Spleen (tissue), 11 donors: Measurements from ENCODE around the gene NYNRIN. TPM values are rescaled to one million over a fixed set of nuclear protein-coding genes. Genes with fewer than 3 reads are reported as not detected.

Experiments
- DNase-seq: peaks from one replicate; pipeline ENCODE4 v3.0.0-alpha.2; 2020
- H3K27ac ChIP-seq, 8 donors: fragments of 200-600 bp; sonication (generic) in 7 of 8; 1 replicate in 4 of 8; 2 replicates in 4 of 8; pipeline versions ENCODE4 v1.5.0 to v1.8.0; 2016 to 2021; ENCODE audit warnings: inconsistent platforms in 4 of 8, mild to moderate bottlenecking in 4 of 8, moderate library complexity in 1 of 8
- H3K27me3 ChIP-seq, 7 donors: fragments of 200-600 bp; sonication (generic) in 6 of 7; replicated peaks in 1 of 7; 1 replicate in 4 of 7; 2 replicates in 3 of 7; pipeline versions ENCODE4 v1.5.0 to v1.8.0; 2016 to 2021; ENCODE audit warnings: inconsistent platforms in 3 of 7, mild to moderate bottlenecking in 1 of 7
- H3K36me3 ChIP-seq, 6 donors: fragments of 200-600 bp; sonication (generic) in 5 of 6; 1 replicate in 4 of 6; 2 replicates in 2 of 6; pipeline versions ENCODE4 v1.5.0 to v1.8.0; 2016 to 2021; ENCODE audit warnings: inconsistent platforms in 2 of 6
- H3K4me1 ChIP-seq, 6 donors: fragments of 200-600 bp; sonication (generic) in 5 of 6; 1 replicate in 3 of 6; 2 replicates in 3 of 6; pipeline versions ENCODE4 v1.5.0 to v1.8.0; 2016 to 2021; ENCODE audit warnings: inconsistent platforms in 3 of 6
- H3K4me3 ChIP-seq, 8 donors: fragments of 200-600 bp; sonication (generic) in 7 of 8; 1 replicate in 4 of 8; 2 replicates in 4 of 8; pipeline versions ENCODE4 v1.5.0 to v1.8.0; 2016 to 2021; ENCODE audit warnings: inconsistent platforms in 4 of 8, mild to moderate bottlenecking in 4 of 8, moderate library complexity in 2 of 8
- H3K9me3 ChIP-seq, 8 donors: fragments of 200-600 bp; sonication (generic) in 7 of 8; 1 replicate in 4 of 8; 2 replicates in 4 of 8; pipeline versions ENCODE4 v1.5.0 to v1.8.0; 2016 to 2021; ENCODE audit warnings: inconsistent platforms in 4 of 8
- CTCF ChIP-seq, 11 experiments: fragments of 200-600 bp in 7 of 11; fragments of 450-650 bp in 4 of 11; sonication (generic) in 4 of 11; IDR thresholded peaks in 8 of 11; conservative IDR thresholded peaks in 3 of 11; 1 replicate in 7 of 11; 2 replicates in 4 of 11; pipeline versions ENCODE4 v1.4.0 to v1.8.0; 2016 to 2021; ENCODE audit warnings: antibody characterized with exemption in 11 of 11, inconsistent platforms in 4 of 11, mild to moderate bottlenecking in 1 of 11
- POLR2A ChIP-seq, 3 donors: fragments of 450-650 bp; IDR thresholded peaks; one replicate each; pipeline ENCODE4 v1.5.1; 2017; ENCODE audit warnings: antibody characterized with exemption in 3 of 3, mild to moderate bottlenecking in 1 of 3
- POLR2AphosphoS5 ChIP-seq, 3 donors: sonication (generic); formaldehyde crosslinking; IDR thresholded peaks; one replicate each; pipeline ENCODE4 v1.5.1; 2017; ENCODE audit warnings: antibody characterized with exemption in 3 of 3
- WGBS, 5 donors: extraction: QIAGEN DNeasy Blood & Tissue Kit in 3 of 5; methylation state at CpG; one replicate each; pipeline versions ENCODE4 v1.1.5 to v1.1.7; 2013 to 2018; 5-methylcytosine and 5-hydroxymethylcytosine counted together
- intact Hi-C: fragments of 100-400 bp; cut with DNase I; formaldehyde crosslinking; loops from one replicate; pipeline ENCODE4 v1.15.0; 2023; ENCODE audit warnings: low total_unique reads
- polyA plus RNA-seq, 3 donors: library from polyadenylated mRNA; stranded (reverse); fragments of 200-250 nt; gene quantifications; one replicate each; pipeline ENCODE4 v1.2.1, GENCODE V29; 2013
- total RNA-seq, 7 donors: library from RNA; depleted of rRNA in 3 of 7; stranded (reverse); fragments of >200 nt in 3 of 7; fragmentation: NEBNext Ultra II Directional in 4 of 7; extraction: Animal tissue kit (Norgen Biotek cat#: 25700) in 4 of 7; gene quantifications; one replicate each; pipeline versions ENCODE4 v1.1.0 to v1.2.1, GENCODE V29; 2016 to 2021
- donor health status: healthy with polysubstance abuse.
- donor health status: DM: no; HTN: no; CAD: no; lungs with moderate emphysema.
- donor health status: DM: no; HTN: no; CAD: no.
- donor health status: Bipolar disorder and iron deficiency.
- donor health status: healthy.
- donor health status: DM: no; HTN: no; CAD: no.
- donor health status: DM: yes; HTN: yes; CAD: no.

NYNRIN gene
- total and polyA plus RNA-seq, 10 donors: 0.87 to 18.0 (median 10.5) TPM

- Histone ChIP-seq H3K4me1 (peaks cover 14 to 48% (median 28%) of the 10 kb centered on the region in 6 donors), H3K9me3 (no peaks in the 10 kb centered on the region), H3K4me3 (peak overlapping the region; percentile 43 to 81 (median 52)), H3K27me3 (peaks cover 0 to 20% (median 0%) of the 10 kb centered on the region in 7 donors), H3K36me3 (no peaks in the 10 kb centered on the region), H3K27ac (peak overlapping the region in 7 of 8 donors; percentile 41 to 78 (median 67))
- DNase-seq: no peak
- WGBS, 5 donors: 20 to 31% (median 25%) methylated on average over 8 of the region's 8 CpGs
- TF ChIP-seq POLR2A (IDR thresholded peaks at IDR 0.05) (no peak), POLR2AphosphoS5 (IDR thresholded peaks at IDR 0.05) (no peak), CTCF (IDR thresholded peaks at IDR 0.05 in 8 of 11, conservative IDR thresholded peaks at IDR 0.05 in 3 of 11) (no peak)
- intact Hi-C loops: no loop called here
These were observed 632 bp downstream of the NYNRIN start for GRCh38 chr14:24399447-24399822.

GRCh38 chr14:24399999-24400718 lies 1.4 kb downstream of the NYNRIN start:
- intact Hi-C loops: no loop called here
- no peak for TF ChIP-seq POLR2AphosphoS5 (IDR thresholded peaks at IDR 0.05)
- TF ChIP-seq POLR2A (IDR thresholded peaks at IDR 0.05): no peak
- no peak for TF ChIP-seq CTCF (IDR thresholded peaks at IDR 0.05 in 8 of 11, conservative IDR thresholded peaks at IDR 0.05 in 3 of 11)
- Histone ChIP-seq H3K36me3 (no peaks in the 10 kb centered on the region), H3K4me3 (peak overlapping the region in 5 of 8 donors; percentile 43 to 81 (median 53)), H3K27ac (peak overlapping the region in 4 of 8 donors; percentile 67 to 78 (median 72)), H3K4me1 (peaks cover 14 to 48% (median 28%) of the 10 kb centered on the region in 6 donors), H3K27me3 (peaks cover 0 to 20% (median 0%) of the 10 kb centered on the region in 7 donors), H3K9me3 (no peaks in the 10 kb centered on the region)
- WGBS, 5 donors: 56 to 62% (median 57%) methylated on average over 4 of the region's 4 CpGs
- no peak for DNase-seq

- no peak for TF ChIP-seq CTCF (IDR thresholded peaks at IDR 0.05 in 8 of 11, conservative IDR thresholded peaks at IDR 0.05 in 3 of 11)
- no peak overlapping the region for H3K4me3 ChIP-seq
- H3K27ac ChIP-seq: peak overlapping the region in 2 of 8 donors; percentile 2 to 13
- peaks cover 14 to 48% (median 28%) of the 10 kb centered on the region in 6 donors for H3K4me1 ChIP-seq
- no peak for DNase-seq
- peaks cover 0 to 20% (median 0%) of the 10 kb centered on the region in 7 donors for H3K27me3 ChIP-seq
- no peaks in the 10 kb centered on the region for H3K9me3 ChIP-seq
- intact Hi-C loops: no loop called here
- WGBS, 5 donors: 65 to 75% (median 70%) methylated on average over 9 of the region's 9 CpGs
- no peaks in the 10 kb centered on the region for H3K36me3 ChIP-seq
These were observed 3.3 kb downstream of the NYNRIN start for GRCh38 chr14:24401810-24402702.
